ENCODE data around the gene SPECC1. TPM values are rescaled to one million over a fixed set of nuclear protein-coding genes. Genes with fewer than 3 reads are reported as not detected.

Gene SPECC1
- total and polyA plus RNA-seq, 2 of the 13 experiments (the other 11 are each of a cell fraction or from before 2014, with no cell fraction given), result 2.3 to 6.9 TPM

GRCh38 chr17:20155258-20156195, 146.4 kb downstream of the SPECC1 start (continued):
- peak; percentile 82 for TF ChIP-seq UBTF (CRISPR knock-in tag; IDR thresholded peaks at IDR 0.05)
- TF ChIP-seq EZH2 (conservative IDR thresholded peaks at IDR 0.05; ENCODE audit: low read depth, low read length), result no peak
- no peak for TF ChIP-seq HCFC1 (IDR thresholded peaks at IDR 0.05; ENCODE audit: low read depth, low read length)
- no peak for TF ChIP-seq SAFB2 (CRISPR knock-in tag; IDR thresholded peaks at IDR 0.05; ENCODE audit: borderline replicate concordance, low read depth)
- no peak for TF ChIP-seq NPAS2 (CRISPR knock-in tag; IDR thresholded peaks at IDR 0.05; ENCODE audit: borderline replicate concordance)
- peak; percentile 88 for TF ChIP-seq SP4 (CRISPR knock-in tag; IDR thresholded peaks at IDR 0.05)
- TF ChIP-seq DMTF1 (CRISPR knock-in tag; IDR thresholded peaks at IDR 0.05), result no peak
- no peak for TF ChIP-seq ZNF749 (CRISPR knock-in tag; IDR thresholded peaks at IDR 0.05; ENCODE audit: borderline replicate concordance)
- peak; percentile 38; the same call in 1 of the 2 replicates for TF ChIP-seq TAF1 (CRISPR knock-in tag; IDR thresholded peaks at IDR 0.05)
- TF ChIP-seq AKAP8 (CRISPR knock-in tag; IDR thresholded peaks at IDR 0.05), result no peak
- TF ChIP-seq NFIB (CRISPR knock-in tag; IDR thresholded peaks at IDR 0.05; ENCODE audit: borderline replicate concordance), result no peak
- TF ChIP-seq ZNF446 (CRISPR knock-in tag; IDR thresholded peaks at IDR 0.05), result 0 out of 2 replicates have a peak, but pooled peaks have one; percentile 38
- peak; percentile 50; the same call in 1 of the 2 replicates for TF ChIP-seq ZNF687 (CRISPR knock-in tag; IDR thresholded peaks at IDR 0.05)
